ENCODE results near the gene SLC25A48.

- TF ChIP-seq POLR2A (IDR thresholded peaks at IDR 0.05) = no peak
- no peak for TF ChIP-seq CTCF (IDR thresholded peaks at IDR 0.05)
- no peak for TF ChIP-seq EP300 (IDR thresholded peaks at IDR 0.05)
Measured at GRCh38 chr5:135877570-135878155, 43.2 kb downstream of the SLC25A48 start.
